Measurements from ENCODE around the gene GAB1. TPM values are rescaled to one million over a fixed set of nuclear protein-coding genes. Genes with fewer than 3 reads are reported as not detected.

The GAB1 gene
- total and polyA plus RNA-seq, 2 of the 8 experiments (the other 6 are each of a cell fraction or from before 2014, with no cell fraction given), result 6.8 to 21.3 TPM

DNA sequence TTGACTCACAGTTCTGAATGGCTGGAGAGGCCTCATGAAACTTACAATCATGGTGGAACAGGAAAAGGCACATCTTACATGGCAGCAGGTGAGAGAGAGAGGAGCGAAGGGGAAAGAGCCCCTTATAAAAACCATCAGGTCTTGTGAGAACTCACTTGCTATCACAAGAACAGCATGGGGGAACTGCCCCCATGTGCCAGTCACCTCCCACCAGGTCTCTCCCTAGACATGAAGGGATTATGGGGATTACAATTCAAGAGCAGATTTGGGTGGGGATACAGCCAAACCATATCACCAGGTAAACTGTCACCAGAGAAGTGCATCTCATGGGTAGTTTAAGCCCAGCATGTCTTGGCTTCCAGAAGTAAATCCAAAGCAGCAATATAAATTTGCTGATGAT is 169.4 kb downstream of the GAB1 start:
- Histone ChIP-seq H2BK120ac (replicated peaks; ENCODE audit: low read depth, low read length) (no peak overlapping the region), H2BK12ac (ENCODE audit: low read depth, low read length) (no peak overlapping the region), H3K23ac (ENCODE audit: insufficient read length) (no peak overlapping the region), H2AK5ac (ENCODE audit: low read depth, low read length) (no peak overlapping the region), H3K4ac (replicated peaks; ENCODE audit: insufficient read length, low read depth, low read length) (no peak overlapping the region), H3K23me2 (ENCODE audit: low read depth, low read length) (no peaks in the 10 kb centered on the region), H2BK20ac (ENCODE audit: low read length) (no peak overlapping the region), H4K5ac (ENCODE audit: insufficient read length, low read depth, low read length) (no peak overlapping the region), H3K4me2 (ENCODE audit: insufficient read depth in 1 of 2, low read depth in 2 of 2, low read length in 2 of 2) (no peak overlapping the region), H3K79me2 (ENCODE audit: control insufficient read depth in 1 of 2, insufficient read depth in 2 of 2, low read length in 2 of 2) (no peaks in the 10 kb centered on the region), H3K27ac (ENCODE audit: low read depth, low read length) (no peak overlapping the region), H2BK5ac (ENCODE audit: low read depth, low read length) (no peak overlapping the region), H3K79me1 (ENCODE audit: low read depth, low read length) (no peaks in the 10 kb centered on the region), H3K4me3 (ENCODE audit: extremely low read depth in 1 of 4, insufficient read depth in 2 of 4, low read depth in 3 of 4, low read length in 4 of 4) (no peak overlapping the region), H4K91ac (replicated peaks; ENCODE audit: insufficient read length, low read length) (no peak overlapping the region), H4K8ac (ENCODE audit: extremely low read depth, insufficient read depth, low read length) (no peak overlapping the region), H3K56ac (replicated peaks; ENCODE audit: insufficient read length, low read depth, low read length) (no peak overlapping the region), H3K9me3 (ENCODE audit: insufficient read depth in 2 of 2, low read depth in 1 of 2, low read length in 1 of 2) (no peaks in the 10 kb centered on the region), H3K36me3 (ENCODE audit: control insufficient read depth in 2 of 4, insufficient read depth in 4 of 4, low read length in 3 of 4) (no peaks in the 10 kb centered on the region), H2BK15ac (ENCODE audit: low read length) (no peak overlapping the region), H3K4me1 (replicated peaks in 1 of 4; ENCODE audit: control insufficient read depth in 3 of 4, insufficient read depth in 4 of 4, low read length in 3 of 4) (no peaks in the 10 kb centered on the region), H3K18ac (ENCODE audit: extremely low read depth, low read length) (no peak overlapping the region), H3K9ac (replicated peaks in 1 of 4; ENCODE audit: extremely low read depth in 1 of 4, low read depth in 3 of 4, low read length in 3 of 4) (no peak overlapping the region), H3K27me3 (replicated peaks in 1 of 4; ENCODE audit: control insufficient read depth in 3 of 4, extremely low read depth in 1 of 4, insufficient read depth in 3 of 4, low read length in 3 of 4) (no peaks in the 10 kb centered on the region), H2AFZ (ENCODE audit: low read length) (no peak overlapping the region), H4K20me1 (replicated peaks in 1 of 2; ENCODE audit: control insufficient read depth in 1 of 2, insufficient read depth in 2 of 2, low read length in 2 of 2) (no peaks in the 10 kb centered on the region), H3K14ac (ENCODE audit: insufficient read length) (no peak overlapping the region)
- 92% methylated on average over 1 of the region's 1 CpG; no CpG with 5 or more reads in 1 of the 2 experiments for WGBS, 2 experiments (ENCODE audit: extremely low coverage in 1 of 2, insufficient coverage in 1 of 2, insufficient read length in 1 of 2, insufficient replicate concordance in 2 of 2, low coverage in 1 of 2, low lambda C conversion rate in 2 of 2, missing lambda C conversion rate in 1 of 2)
- POLR2A ChIA-PET (ENCODE audit: partially characterized antibody), result no interaction called here
- TF ChIP-seq, protein P1, sequence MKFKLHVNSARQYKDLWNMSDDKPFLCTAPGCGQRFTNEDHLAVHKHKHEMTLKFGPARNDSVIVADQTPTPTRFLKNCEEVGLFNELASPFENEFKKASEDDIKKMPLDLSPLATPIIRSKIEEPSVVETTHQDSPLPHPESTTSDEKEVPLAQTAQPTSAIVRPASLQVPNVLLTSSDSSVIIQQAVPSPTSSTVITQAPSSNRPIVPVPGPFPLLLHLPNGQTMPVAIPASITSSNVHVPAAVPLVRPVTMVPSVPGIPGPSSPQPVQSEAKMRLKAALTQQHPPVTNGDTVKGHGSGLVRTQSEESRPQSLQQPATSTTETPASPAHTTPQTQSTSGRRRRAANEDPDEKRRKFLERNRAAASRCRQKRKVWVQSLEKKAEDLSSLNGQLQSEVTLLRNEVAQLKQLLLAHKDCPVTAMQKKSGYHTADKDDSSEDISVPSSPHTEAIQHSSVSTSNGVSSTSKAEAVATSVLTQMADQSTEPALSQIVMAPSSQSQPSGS (IDR thresholded peaks at IDR 0.05; ENCODE audit: low read length), result no peak
- TF ChIP-seq EP300 (IDR thresholded peaks at IDR 0.05; ENCODE audit: borderline replicate concordance in 1 of 2, low read depth in 2 of 2, low read length in 2 of 2), result no peak
- no peak for TF ChIP-seq SP4 (IDR thresholded peaks at IDR 0.05; ENCODE audit: low read length)
- TF ChIP-seq MAFK (IDR thresholded peaks at IDR 0.05; ENCODE audit: low read depth, low read length), result no peak
- TF ChIP-seq CHD1 (IDR thresholded peaks at IDR 0.05; ENCODE audit: low read depth, low read length), result no peak
- TF ChIP-seq CTBP2 (IDR thresholded peaks at IDR 0.05; ENCODE audit: borderline replicate concordance, insufficient read depth, insufficient read length, low read length), result no peak
- DNase-seq (ENCODE audit: low read depth in 1 of 2, low spot score in 2 of 2) (no peak), FAIRE-seq (no peak)
- CTCF ChIA-PET (ENCODE audit: partially characterized antibody), result no interaction called here
